ENCODE data around the gene PRKCH.

DNA sequence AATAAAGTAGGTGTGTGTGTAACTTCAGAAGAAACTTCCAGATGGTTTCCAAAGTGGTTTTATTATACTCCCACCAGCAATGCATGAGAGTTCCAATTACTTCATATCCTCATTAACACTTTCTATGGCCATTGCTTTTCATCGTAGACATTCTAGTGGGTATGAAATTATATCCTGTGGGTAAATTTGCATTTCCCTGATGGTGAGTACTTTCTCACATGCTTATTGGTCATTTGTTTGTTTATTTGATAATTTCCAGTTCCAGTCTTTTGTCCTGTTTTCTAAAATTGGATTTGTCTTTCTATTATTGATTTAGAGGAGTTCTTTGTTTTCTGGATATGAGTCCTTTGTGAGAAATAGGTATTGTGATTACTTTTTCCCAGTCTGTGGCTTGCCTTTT, 70.9 kb downstream of the PRKCH start:
- no peak for TF ChIP-seq EZH2 (IDR thresholded peaks at IDR 0.05; ENCODE audit: borderline replicate concordance, low read depth, low read length)
- no peak for TF ChIP-seq KDM5B (IDR thresholded peaks at IDR 0.05; ENCODE audit: insufficient replicate concordance, low read depth, low read length)
- no peak for TF ChIP-seq ZNF174 (CRISPR knock-in tag; IDR thresholded peaks at IDR 0.05)
- TF ChIP-seq FOXP1 (CRISPR knock-in tag; IDR thresholded peaks at IDR 0.05), result no peak
- no peak for TF ChIP-seq BRD4 (IDR thresholded peaks at IDR 0.05)
